HCT116 (cell line): ENCODE measurements around the gene DAGLA. TPM values are rescaled to one million over a fixed set of nuclear protein-coding genes. Genes with fewer than 3 reads are reported as not detected.

Experiments used
- ATAC-seq: fragments of 200-7000 bp; cut with Tn5 transposase; 2 replicates; pipeline ENCODE4 v1.9.1; 2020; ENCODE audit warnings: mild to moderate bottlenecking, moderate library complexity
- BruUV-seq: library from RNA; stranded (reverse); fragments of 400-500 nt; replicated peaks from 2 replicates; lab custom pipeline; 2021; lab: Mats Ljungman, UMichigan
- CTCF ChIA-PET: fragments of 300-600 bp; sonication (Branson Sonifier 250); formaldehyde crosslinking; loops from one replicate; lab custom pipeline; 2021; ENCODE audit warnings: antibody characterized with exemption; lab: Charles Lee
- POLR2A ChIA-PET: fragments of 300-600, 350-600 bp; sonication (Branson Sonifier 250); formaldehyde crosslinking; loops from one replicate; lab custom pipeline; 2021; ENCODE audit warnings: antibody characterized with exemption; lab: Charles Lee
- RAD21 ChIA-PET, 2 experiments: fragments of 300-600 bp; sonication (Branson Sonifier 250); formaldehyde crosslinking; loops; one replicate each; lab custom pipeline; 2023; ENCODE audit warnings: low total read pairs in 2 of 2; ENCODE audit not compliant: uncharacterized antibody in 2 of 2, unreplicated experiment in 2 of 2, low non-redundant PET in 1 of 2; lab: Charles Lee
- DNase-seq: peaks from one replicate; pipeline ENCODE4 v3.0.0-alpha.2; 2010; ENCODE audit warnings: low read depth, low spot score
- H2AFZ ChIP-seq: fragments of 200-600 bp; shearing (Covaris generic), sonication (generic); 2 replicates; pipeline ENCODE4 v1.6.1; 2017; ENCODE audit warnings: low read depth, mixed run types, mixed read lengths, antibody characterized with exemption, low read length; ENCODE audit not compliant: poor library complexity, severe bottlenecking
- H3K27ac ChIP-seq: 2 replicates; pipeline ENCODE4 v1.5.1; 2012; ENCODE audit warnings: low read depth, low read length
- H3K27me3 ChIP-seq: fragments of 200-600 bp; sonication (generic); 2 replicates; pipeline ENCODE4 v1.6.1; 2016; ENCODE audit warnings: mixed run types, low read length, mixed read lengths; ENCODE audit not compliant: insufficient read depth
- H3K36me3 ChIP-seq, 2 experiments: fragments of 200-500 bp in 1 of 2; fragments of 200-600 bp in 1 of 2; sonication (Bioruptor generic) in 1 of 2; sonication (generic) in 1 of 2; 2 replicates each; pipeline versions ENCODE4 v1.5.1 to v1.6.1; 2014 to 2016; ENCODE audit warnings: low read length in 2 of 2, inconsistent platforms in 1 of 2, mixed read lengths in 1 of 2, mixed run types in 1 of 2; ENCODE audit not compliant: insufficient read depth in 2 of 2, control insufficient read depth in 1 of 2
- H3K4me1 ChIP-seq, 2 experiments: fragments of 200-600 bp in 1 of 2; sonication (generic) in 1 of 2; 2 replicates each; pipeline versions ENCODE4 v1.5.1 to v1.6.1; 2012 to 2017; ENCODE audit warnings: low read length in 2 of 2, inconsistent platforms in 1 of 2, mild to moderate bottlenecking in 1 of 2, mixed read lengths in 1 of 2, mixed run types in 1 of 2, moderate library complexity in 1 of 2; ENCODE audit not compliant: insufficient read depth in 2 of 2, control insufficient read depth in 1 of 2
- H3K4me2 ChIP-seq: fragments of 200-600 bp; sonication (generic); 2 replicates; pipeline ENCODE4 v1.6.1; 2017; ENCODE audit warnings: mixed run types, low read length, mixed read lengths
- H3K4me3 ChIP-seq, 2 experiments: fragments of 200-600 bp in 1 of 2; sonication (generic) in 1 of 2; replicated peaks in 1 of 2; 2 replicates each; pipeline ENCODE4 v1.5.1; 2011 to 2016; ENCODE audit warnings: low read length in 2 of 2, control low read depth in 1 of 2, low read depth in 1 of 2, mild to moderate bottlenecking in 1 of 2, mixed read lengths in 1 of 2, mixed run types in 1 of 2
- H3K79me2 ChIP-seq: fragments of 200-600 bp; sonication (generic); 2 replicates; pipeline ENCODE4 v1.6.1; 2017; ENCODE audit warnings: mild to moderate bottlenecking, mixed run types, low read length, moderate library complexity, mixed read lengths; ENCODE audit not compliant: insufficient read depth
- H3K9ac ChIP-seq: fragments of 200-600 bp; sonication (generic); 2 replicates; pipeline ENCODE4 v1.6.1; 2016; ENCODE audit warnings: low read length, mixed read lengths
- H3K9me2 ChIP-seq: fragments of 200-600 bp; sonication (generic), shearing (Covaris generic); 2 replicates; pipeline ENCODE4 v1.6.1; 2017; ENCODE audit warnings: mixed run types, mild to moderate bottlenecking, moderate library complexity; ENCODE audit not compliant: insufficient read depth
- H3K9me3 ChIP-seq, 2 experiments: fragments of 200-500 bp in 1 of 2; fragments of 200-600 bp in 1 of 2; sonication (Bioruptor generic) in 1 of 2; sonication (generic) in 1 of 2; 2 replicates each; pipeline ENCODE4 v1.6.1; 2014 to 2017; ENCODE audit warnings: low read length in 2 of 2, mixed read lengths in 2 of 2, inconsistent platforms in 1 of 2, low read depth in 1 of 2, mild to moderate bottlenecking in 1 of 2, mixed run types in 1 of 2, moderate library complexity in 1 of 2; ENCODE audit not compliant: control insufficient read depth in 1 of 2, insufficient read depth in 1 of 2
- H4K20me1 ChIP-seq: fragments of 200-600 bp; sonication (generic), shearing (Covaris generic); 2 replicates; pipeline ENCODE4 v1.6.1; 2017; ENCODE audit warnings: mixed run types, mild to moderate bottlenecking, moderate library complexity; ENCODE audit not compliant: insufficient read depth
- CBX3 ChIP-seq: IDR thresholded peaks from 2 replicates; pipeline ENCODE4 v1.6.1; 2012; ENCODE audit warnings: low read depth
- CEBPB ChIP-seq: IDR thresholded peaks from 2 replicates; pipeline ENCODE4 v1.6.1; 2012; ENCODE audit warnings: low read depth
- MAX ChIP-seq: IDR thresholded peaks from 2 replicates; pipeline ENCODE4 v1.6.1; 2012
- POLR2A ChIP-seq: IDR thresholded peaks from 2 replicates; pipeline ENCODE4 v1.7.0; 2011; ENCODE audit warnings: borderline replicate concordance; ENCODE audit not compliant: insufficient read depth, insufficient read length; ENCODE audit errors: extremely low read depth
- SIN3A ChIP-seq: IDR thresholded peaks from 2 replicates; pipeline ENCODE4 v1.6.1; 2012; ENCODE audit warnings: low read depth
- TCF7L2 ChIP-seq: IDR thresholded peaks from 2 replicates; pipeline ENCODE4 v1.7.0; 2011; ENCODE audit warnings: borderline replicate concordance, inconsistent platforms; ENCODE audit not compliant: insufficient read depth, insufficient read length; ENCODE audit errors: extremely low read depth
- YY1 ChIP-seq: IDR thresholded peaks from 2 replicates; pipeline ENCODE4 v1.6.1; 2011; ENCODE audit warnings: low read length, low read depth, moderate library complexity, mild to moderate bottlenecking; ENCODE audit not compliant: insufficient replicate concordance; ENCODE audit errors: extremely low read depth
- intact Hi-C: fragments of 100-400 bp; cut with micrococcal nuclease; formaldehyde crosslinking; loops from 2 replicates; pipeline ENCODE4 v1.10.0; 2022
- total RNA-seq: library from RNA; stranded (reverse); gene quantifications from one replicate; pipeline ENCODE4 v1.2.1, GENCODE V29; 2021; ENCODE audit not compliant: unreplicated experiment
- TF ChIP-seq, protein P1 (sequence below), 3 experiments: fragments of 200-600 bp in 1 of 3; sonication (generic) in 1 of 3; IDR thresholded peaks in 2 of 3; conservative IDR thresholded peaks in 1 of 3; 2 replicates each; pipeline ENCODE4 v1.5.1; 2012 to 2017; ENCODE audit warnings: low read depth in 2 of 3, low read length in 2 of 3, antibody characterized with exemption in 1 of 3, borderline replicate concordance in 1 of 3, control low read depth in 1 of 3, mild to moderate bottlenecking in 1 of 3, mixed read lengths in 1 of 3, mixed run types in 1 of 3, moderate library complexity in 1 of 3; ENCODE audit not compliant: insufficient read depth in 1 of 3

The DAGLA gene
- total RNA-seq, 1 experiment from 2014 or later, result 2.7 TPM

DNA sequence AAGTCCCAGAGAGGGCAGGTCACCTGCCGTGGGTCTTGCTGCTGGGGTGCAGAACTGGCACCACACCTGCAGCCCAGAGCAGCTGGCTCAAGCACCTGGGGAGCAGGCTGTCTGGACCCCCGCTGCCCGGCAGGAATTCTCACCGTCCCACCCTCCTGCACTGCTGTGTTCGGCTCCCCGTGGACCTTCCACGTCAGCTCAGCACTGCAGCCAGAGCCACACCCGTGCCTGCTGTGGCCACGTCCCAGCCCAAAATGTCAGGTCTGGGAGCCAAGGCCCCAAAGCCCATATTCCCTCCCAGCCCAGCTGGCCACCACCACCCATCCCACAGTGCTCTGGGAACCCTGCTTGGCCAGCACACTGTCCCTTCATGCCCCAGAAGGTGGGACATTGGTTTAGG lies 44.2 kb downstream of the DAGLA start:
- DNase-seq (no peak), ATAC-seq (no peak)
- intact Hi-C loops, result no loop called here
- BruUV-seq, result no TSS peak
- H3K9ac ChIP-seq, result no peak overlapping the region
- no peaks in the 10 kb centered on the region for H3K9me2 ChIP-seq
- no peak for TF ChIP-seq MAX
- no peak for TF ChIP-seq CEBPB
- TF ChIP-seq POLR2A, result no peak
- no peak for TF ChIP-seq CBX3
- TF ChIP-seq, protein P1, sequence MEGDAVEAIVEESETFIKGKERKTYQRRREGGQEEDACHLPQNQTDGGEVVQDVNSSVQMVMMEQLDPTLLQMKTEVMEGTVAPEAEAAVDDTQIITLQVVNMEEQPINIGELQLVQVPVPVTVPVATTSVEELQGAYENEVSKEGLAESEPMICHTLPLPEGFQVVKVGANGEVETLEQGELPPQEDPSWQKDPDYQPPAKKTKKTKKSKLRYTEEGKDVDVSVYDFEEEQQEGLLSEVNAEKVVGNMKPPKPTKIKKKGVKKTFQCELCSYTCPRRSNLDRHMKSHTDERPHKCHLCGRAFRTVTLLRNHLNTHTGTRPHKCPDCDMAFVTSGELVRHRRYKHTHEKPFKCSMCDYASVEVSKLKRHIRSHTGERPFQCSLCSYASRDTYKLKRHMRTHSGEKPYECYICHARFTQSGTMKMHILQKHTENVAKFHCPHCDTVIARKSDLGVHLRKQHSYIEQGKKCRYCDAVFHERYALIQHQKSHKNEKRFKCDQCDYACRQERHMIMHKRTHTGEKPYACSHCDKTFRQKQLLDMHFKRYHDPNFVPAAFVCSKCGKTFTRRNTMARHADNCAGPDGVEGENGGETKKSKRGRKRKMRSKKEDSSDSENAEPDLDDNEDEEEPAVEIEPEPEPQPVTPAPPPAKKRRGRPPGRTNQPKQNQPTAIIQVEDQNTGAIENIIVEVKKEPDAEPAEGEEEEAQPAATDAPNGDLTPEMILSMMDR (IDR thresholded peaks at IDR 0.05 in 2 of 3, conservative IDR thresholded peaks at IDR 0.05 in 1 of 3; ENCODE audit: borderline replicate concordance in 1 of 3, insufficient read depth in 1 of 3, low read depth in 2 of 3, low read length in 2 of 3), result no peak
- no peak for TF ChIP-seq SIN3A
- no peak for TF ChIP-seq TCF7L2
- no peak for TF ChIP-seq YY1
- H3K27ac ChIP-seq, result no peak overlapping the region
- ChIA-PET CTCF (interaction anchor here (1.8 kb wide), 1 partner anchor 9 kb away, joined by 7 read pairs; no protein-coding TSS in a partner anchor), RAD21 (no interaction called here), POLR2A (no interaction called here)
- no peaks in the 10 kb centered on the region for H3K79me2 ChIP-seq
- no peaks in the 10 kb centered on the region for H4K20me1 ChIP-seq
- H3K9me3 ChIP-seq, result no peaks in the 10 kb centered on the region
- no peaks in the 10 kb centered on the region for H3K36me3 ChIP-seq
- H3K4me3 ChIP-seq, result no peak overlapping the region
- no peak overlapping the region for H2AFZ ChIP-seq
- peaks cover 15 to 22% of the 10 kb centered on the region in 2 experiments for H3K4me1 ChIP-seq
- no peak overlapping the region for H3K4me2 ChIP-seq
- 0 out of 2 replicates have a peak, but pooled peaks cover 3% of the 10 kb centered on the region for H3K27me3 ChIP-seq
